Effector memory CD8-positive, alpha-beta T cell (primary cell): ENCODE measurements around the gene NIPBL.
"Not testable (repeated sequence)": the region's sequence is repeated elsewhere in the genome, so short reads cannot be mapped to it uniquely, and the experiment has no call there.

Experiments
- ATAC-seq: fragments of 150-1000 bp; cut with Tn5 transposase; replicated peaks from 2 replicates; pipeline ENCODE4 v1.10.0; 2021; ENCODE audit warnings: mild to moderate bottlenecking, moderate library complexity
- DNase-seq, 3 experiments: peaks; one replicate each; pipeline ENCODE4 v3.0.0; 2021
- H3K27ac Mint-ChIP-seq, 2 donors: one replicate each; pipeline ENCODE4 v1.8.0; 2022; ENCODE audit warnings: mild to moderate bottlenecking in 2 of 2, mixed read lengths in 2 of 2, moderate library complexity in 2 of 2
- H3K27me3 Mint-ChIP-seq, 2 donors: one replicate each; pipeline ENCODE4 v1.8.0; 2022; ENCODE audit warnings: mixed read lengths in 2 of 2
- H3K36me3 Mint-ChIP-seq: one replicate; pipeline ENCODE4 v1.8.0; 2022; ENCODE audit warnings: mild to moderate bottlenecking, moderate library complexity, mixed read lengths; ENCODE audit not compliant: insufficient read depth
- H3K4me1 Mint-ChIP-seq, 2 donors: one replicate each; pipeline ENCODE4 v1.8.0; 2022; ENCODE audit warnings: low read depth in 2 of 2, mixed read lengths in 2 of 2
- H3K4me3 Mint-ChIP-seq, 2 donors: one replicate each; pipeline ENCODE4 v1.8.0; 2022; ENCODE audit warnings: mild to moderate bottlenecking in 2 of 2, mixed read lengths in 2 of 2, moderate library complexity in 2 of 2
- H3K9me3 Mint-ChIP-seq, 2 donors: one replicate each; pipeline ENCODE4 v1.8.0; 2022; ENCODE audit warnings: mixed read lengths in 2 of 2

Gene NIPBL

GRCh38 chr5:37005252-37005651, 128.7 kb downstream of the NIPBL start:
- H3K27me3 Mint-ChIP-seq: no peaks in the 10 kb centered on the region
- no peak overlapping the region for H3K4me3 Mint-ChIP-seq
- H3K27ac Mint-ChIP-seq: no peak overlapping the region
- no peaks in the 10 kb centered on the region for H3K4me1 Mint-ChIP-seq
- ATAC-seq (no peak), DNase-seq (no peak)
- peaks cover 60% of the 10 kb centered on the region for H3K36me3 Mint-ChIP-seq
- no peaks in the 10 kb centered on the region for H3K9me3 Mint-ChIP-seq

GRCh38 chr5:37005946-37006540, 129.5 kb downstream of the NIPBL start:
- no peak overlapping the region for H3K4me3 Mint-ChIP-seq
- H3K36me3 Mint-ChIP-seq: peaks cover 57% of the 10 kb centered on the region
- no peak overlapping the region for H3K27ac Mint-ChIP-seq
- DNase-seq (no peak), ATAC-seq (peak; percentile 26)
- no peaks in the 10 kb centered on the region for H3K27me3 Mint-ChIP-seq
- H3K9me3 Mint-ChIP-seq: no peaks in the 10 kb centered on the region
- H3K4me1 Mint-ChIP-seq: no peaks in the 10 kb centered on the region

- H3K36me3 Mint-ChIP-seq: peaks cover 75% of the 10 kb centered on the region
- H3K9me3 Mint-ChIP-seq, H3K27ac Mint-ChIP-seq, DNase-seq, H3K27me3 Mint-ChIP-seq, ATAC-seq, H3K4me1 Mint-ChIP-seq, H3K4me3 Mint-ChIP-seq: not testable (repeated sequence)
Measured at GRCh38 chr5:37013181-37013580, 136.6 kb downstream of the NIPBL start.

GRCh38 chr5:37014321-37014720, 137.8 kb downstream of the NIPBL start:
- Mint-ChIP-seq H3K9me3 (no peaks in the 10 kb centered on the region), H3K27me3 (no peaks in the 10 kb centered on the region), H3K36me3 (peaks cover 75% of the 10 kb centered on the region), H3K4me1 (no peaks in the 10 kb centered on the region), H3K27ac (peak overlapping the region; percentile 35 to 49), H3K4me3 (no peak overlapping the region)
- DNase-seq: no peak
- no peak for ATAC-seq

GRCh38 chr5:37015795-37016666, 139.5 kb downstream of the NIPBL start:
- Mint-ChIP-seq H3K4me3 (no peak overlapping the region), H3K27me3 (no peaks in the 10 kb centered on the region), H3K4me1 (no peaks in the 10 kb centered on the region), H3K36me3 (peaks cover 76% of the 10 kb centered on the region), H3K9me3 (no peaks in the 10 kb centered on the region), H3K27ac (no peak overlapping the region)
- ATAC-seq: no peak
- DNase-seq: no peak

- Mint-ChIP-seq H3K4me1 (peaks cover 0 to 7% of the 10 kb centered on the region in 2 donors), H3K36me3 (peaks cover 84% of the 10 kb centered on the region), H3K4me3 (no peak overlapping the region), H3K27me3 (no peaks in the 10 kb centered on the region), H3K27ac (no peak overlapping the region), H3K9me3 (no peaks in the 10 kb centered on the region)
- no peak for ATAC-seq
- DNase-seq: no peak
Measured at GRCh38 chr5:37028910-37029309, 152.3 kb downstream of the NIPBL start.

GRCh38 chr5:37029436-37029835, 152.9 kb downstream of the NIPBL start:
- Mint-ChIP-seq H3K9me3 (no peaks in the 10 kb centered on the region), H3K27me3 (no peaks in the 10 kb centered on the region), H3K4me1 (peaks cover 0 to 7% of the 10 kb centered on the region in 2 donors), H3K4me3 (no peak overlapping the region), H3K27ac (no peak overlapping the region), H3K36me3 (peaks cover 78% of the 10 kb centered on the region)
- DNase-seq: no peak
- no peak for ATAC-seq

- no peaks in the 10 kb centered on the region for H3K27me3 Mint-ChIP-seq
- ATAC-seq (no peak), DNase-seq (no peak)
- peak overlapping the region in 1 of 2 donors; percentile 55 for H3K27ac Mint-ChIP-seq
- H3K4me3 Mint-ChIP-seq: no peak overlapping the region
- H3K4me1 Mint-ChIP-seq: peaks cover 0 to 9% of the 10 kb centered on the region in 2 donors
- peaks cover 36% of the 10 kb centered on the region for H3K36me3 Mint-ChIP-seq
- no peaks in the 10 kb centered on the region for H3K9me3 Mint-ChIP-seq
Measured at GRCh38 chr5:37034955-37035354, 158.4 kb downstream of the NIPBL start.

- Mint-ChIP-seq H3K4me3 (no peak overlapping the region), H3K36me3 (peaks cover 28% of the 10 kb centered on the region), H3K9me3 (no peaks in the 10 kb centered on the region), H3K27me3 (no peaks in the 10 kb centered on the region), H3K27ac (no peak overlapping the region), H3K4me1 (peaks cover 0 to 9% of the 10 kb centered on the region in 2 donors)
- ATAC-seq: no peak
- DNase-seq: no peak
Measured at GRCh38 chr5:37037840-37038239, 161.3 kb downstream of the NIPBL start.

- H3K36me3 Mint-ChIP-seq: peaks cover 47% of the 10 kb centered on the region
- peaks cover 0 to 6% of the 10 kb centered on the region in 2 donors for H3K4me1 Mint-ChIP-seq
- H3K27ac Mint-ChIP-seq: no peak overlapping the region
- H3K9me3 Mint-ChIP-seq: no peaks in the 10 kb centered on the region
- DNase-seq (no peak), ATAC-seq (no peak)
- H3K27me3 Mint-ChIP-seq: no peaks in the 10 kb centered on the region
- H3K4me3 Mint-ChIP-seq: no peak overlapping the region
Measured at GRCh38 chr5:37039824-37040223, 163.3 kb downstream of the NIPBL start.

GRCh38 chr5:37043693-37044092, 167.1 kb downstream of the NIPBL start:
- ATAC-seq: no peak
- DNase-seq: no peak
- Mint-ChIP-seq H3K36me3 (peaks cover 70% of the 10 kb centered on the region), H3K27me3 (no peaks in the 10 kb centered on the region), H3K9me3 (no peaks in the 10 kb centered on the region), H3K27ac (no peak overlapping the region), H3K4me1 (no peaks in the 10 kb centered on the region), H3K4me3 (no peak overlapping the region)

- Mint-ChIP-seq H3K36me3 (peaks cover 73% of the 10 kb centered on the region), H3K27me3 (no peaks in the 10 kb centered on the region), H3K9me3 (no peaks in the 10 kb centered on the region), H3K27ac (no peak overlapping the region), H3K4me1 (no peaks in the 10 kb centered on the region), H3K4me3 (no peak overlapping the region)
- DNase-seq (no peak), ATAC-seq (no peak)
Measured at GRCh38 chr5:37044120-37044519, 167.6 kb downstream of the NIPBL start.

- peak overlapping the region in 1 of 2 donors; percentile 60 for H3K27ac Mint-ChIP-seq
- H3K4me1 Mint-ChIP-seq: no peaks in the 10 kb centered on the region
- no peaks in the 10 kb centered on the region for H3K9me3 Mint-ChIP-seq
- DNase-seq (no peak), ATAC-seq (no peak)
- peaks cover 85% of the 10 kb centered on the region for H3K36me3 Mint-ChIP-seq
- no peak overlapping the region for H3K4me3 Mint-ChIP-seq
- no peaks in the 10 kb centered on the region for H3K27me3 Mint-ChIP-seq
Measured at GRCh38 chr5:37045703-37046102, 169.1 kb downstream of the NIPBL start.

- Mint-ChIP-seq H3K36me3 (peaks cover 93% of the 10 kb centered on the region), H3K4me1 (no peaks in the 10 kb centered on the region), H3K27ac (no peak overlapping the region), H3K27me3 (no peaks in the 10 kb centered on the region), H3K9me3 (no peaks in the 10 kb centered on the region), H3K4me3 (no peak overlapping the region)
- DNase-seq (no peak), ATAC-seq (no peak)
Measured at GRCh38 chr5:37047947-37048346, 171.4 kb downstream of the NIPBL start.
